SH-SY5Y (cell line): ENCODE measurements around the gene PLCB4.

Experiments used
- GATA2 ChIP-seq: IDR thresholded peaks from 2 replicates; pipeline ENCODE4 v1.6.1; 2011; ENCODE audit warnings: mild to moderate bottlenecking, low read depth, low read length
- GATA3 ChIP-seq: IDR thresholded peaks from 2 replicates; pipeline ENCODE4 v1.6.1; 2011; ENCODE audit warnings: low read depth, mild to moderate bottlenecking, low read length, moderate library complexity

DNA sequence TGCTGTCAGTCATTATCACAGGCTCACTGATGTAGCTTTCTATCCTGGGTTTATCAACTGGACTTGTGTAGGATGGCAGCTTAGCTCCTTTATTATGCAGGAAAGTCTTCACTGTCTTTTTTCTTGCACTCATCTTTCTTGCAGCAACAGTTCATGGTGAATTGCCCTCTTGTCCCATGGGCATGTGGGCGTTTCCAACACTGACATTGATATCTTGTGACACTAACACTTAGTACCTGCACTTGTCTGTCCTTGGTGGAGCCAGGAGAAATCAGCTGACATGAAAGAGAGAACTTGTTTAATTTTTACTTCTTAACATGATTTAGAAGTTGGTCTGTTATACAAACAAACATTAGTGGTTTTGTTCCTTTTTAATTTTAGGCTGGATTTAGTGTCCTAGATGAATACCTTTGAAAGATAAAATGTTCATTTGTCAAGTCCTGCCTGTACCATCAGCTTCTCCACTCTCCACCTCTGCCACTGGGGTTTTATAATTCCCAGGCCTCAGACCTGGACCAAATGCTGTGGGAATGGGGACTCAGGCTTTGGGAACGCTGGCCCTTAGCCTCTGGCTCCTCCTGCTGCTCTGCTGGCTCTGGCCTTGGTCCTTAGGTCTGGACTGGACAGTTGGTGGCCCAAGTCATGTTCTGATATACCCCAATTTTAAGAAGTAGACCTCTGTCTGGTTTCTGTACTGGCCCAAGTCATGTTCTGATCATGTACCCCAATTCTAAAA, 284.5 kb downstream of the PLCB4 start:
- no peak for TF ChIP-seq GATA3
- TF ChIP-seq GATA2, result no peak
